Neural progenitor cell (in vitro differentiated cells): ENCODE data around the gene VCL. TPM values are rescaled to one million over a fixed set of nuclear protein-coding genes. Genes with fewer than 3 reads are reported as not detected.

Experiments
- DNase-seq: peaks from one replicate; pipeline ENCODE4 v3.0.0-alpha.2; 2016; ENCODE audit warnings: low spot score
- H2AFZ ChIP-seq: fragments of 200-600 bp; sonication (generic); replicated peaks from 2 replicates; pipeline ENCODE4 v1.6.1; 2016; ENCODE audit warnings: antibody characterized with exemption
- H3F3A ChIP-seq: fragments of 200-600 bp; sonication (generic); 2 replicates; pipeline ENCODE4 v1.6.1; 2016; ENCODE audit warnings: antibody characterized with exemption, low read depth
- H3K27ac ChIP-seq: fragments of 200-600 bp; sonication (generic); 2 replicates; pipeline ENCODE4 v1.5.1; 2016; ENCODE audit warnings: mild to moderate bottlenecking
- H3K27me3 ChIP-seq: fragments of 200-600 bp; sonication (generic); 2 replicates; pipeline ENCODE4 v1.6.1; 2016; ENCODE audit warnings: mild to moderate bottlenecking, moderate library complexity
- H3K36me3 ChIP-seq: fragments of 200-600 bp; sonication (generic); 2 replicates; pipeline ENCODE4 v1.5.1; 2016
- H3K4me1 ChIP-seq: fragments of 200-600 bp; sonication (generic); 2 replicates; pipeline ENCODE4 v1.6.1; 2016; ENCODE audit warnings: mixed run types
- H3K4me2 ChIP-seq: fragments of 200-600 bp; sonication (generic); 2 replicates; pipeline ENCODE4 v1.6.1; 2016
- H3K4me3 ChIP-seq: fragments of 200-600 bp; sonication (generic); 2 replicates; pipeline ENCODE4 v1.5.1; 2016
- H3K79me2 ChIP-seq: fragments of 200-600 bp; sonication (generic); 2 replicates; pipeline ENCODE4 v1.6.1; 2016; ENCODE audit warnings: low read depth
- H3K9ac ChIP-seq: fragments of 200-600 bp; sonication (generic); 2 replicates; pipeline ENCODE4 v1.6.1; 2016
- H3K9me3 ChIP-seq: fragments of 200-600 bp; sonication (generic); 2 replicates; pipeline ENCODE4 v1.5.1; 2016; ENCODE audit warnings: low read depth
- H4K20me1 ChIP-seq: fragments of 200-600 bp; sonication (generic); 2 replicates; pipeline ENCODE4 v1.6.1; 2016; ENCODE audit warnings: low read depth
- H3K27ac Mint-ChIP-seq: 3 replicates; pipeline ENCODE4 v1.8.0; 2021; ENCODE audit warnings: mixed read lengths
- H3K27me3 Mint-ChIP-seq: 2 replicates; pipeline ENCODE4 v1.8.0; 2022; ENCODE audit warnings: low read depth, mild to moderate bottlenecking, inconsistent platforms, moderate library complexity, mixed read lengths; ENCODE audit not compliant: insufficient read depth
- H3K36me3 Mint-ChIP-seq: 3 replicates; pipeline ENCODE4 v1.8.0; 2021; ENCODE audit warnings: mixed read lengths
- H3K4me1 Mint-ChIP-seq: 3 replicates; pipeline ENCODE4 v1.8.0; 2021; ENCODE audit warnings: mixed read lengths
- H3K4me3 Mint-ChIP-seq: 3 replicates; pipeline ENCODE4 v1.8.0; 2021; ENCODE audit warnings: mild to moderate bottlenecking, moderate library complexity, mixed read lengths
- H3K9me3 Mint-ChIP-seq: 3 replicates; pipeline ENCODE4 v1.8.0; 2020; ENCODE audit warnings: mixed read lengths
- EZH2 ChIP-seq: fragments of 200-600 bp; sonication (generic); IDR thresholded peaks from 2 replicates; pipeline ENCODE4 v1.6.1; 2017; ENCODE audit warnings: antibody characterized with exemption, mild to moderate bottlenecking, moderate library complexity
- EZH2phosphoT487 ChIP-seq: fragments of 200-600 bp; sonication (generic); IDR thresholded peaks from 2 replicates; pipeline ENCODE4 v1.6.1; 2017; ENCODE audit warnings: antibody characterized with exemption
- total RNA-seq: library from RNA; depleted of rRNA; stranded (reverse); fragments of >200 nt; gene quantifications from 2 replicates; pipeline ENCODE4 v1.2.3, GENCODE V29; 2015; ENCODE audit warnings: low replicate concordance
- TF ChIP-seq, protein P1 (sequence below): fragments of 200-600 bp; sonication (generic); IDR thresholded peaks from 2 replicates; pipeline ENCODE4 v1.5.1; 2017; ENCODE audit warnings: antibody characterized with exemption, mild to moderate bottlenecking

VCL gene
- total RNA-seq, 1 donor from 2014 or later: 96.9 TPM

DNA sequence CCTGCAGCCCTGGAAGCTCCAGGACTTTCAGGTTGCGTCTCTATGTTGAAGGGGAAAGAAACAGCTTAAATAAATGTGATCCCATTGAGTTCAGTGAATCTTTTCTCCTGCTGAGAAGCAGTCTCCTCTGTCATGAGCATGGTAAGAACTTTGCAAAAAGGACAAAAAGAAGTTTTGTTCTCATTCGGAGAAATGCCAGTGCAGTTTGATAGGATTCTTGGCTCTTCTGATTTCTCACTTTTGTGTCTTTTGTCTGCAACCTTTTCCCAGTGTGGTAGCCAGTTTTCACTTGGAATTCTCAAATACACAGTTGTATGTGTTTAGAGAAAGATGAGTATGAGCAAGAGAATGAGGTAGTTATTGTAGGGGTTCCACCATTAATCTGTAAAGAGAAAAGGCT lies 88.4 kb downstream of the VCL start:
- Mint-ChIP-seq H3K27ac (no peak overlapping the region), H3K4me1 (peaks cover under 1% of the 10 kb centered on the region), H3K36me3 (peaks cover 24% of the 10 kb centered on the region), H3K4me3 (no peak overlapping the region), H3K9me3 (no peaks in the 10 kb centered on the region), H3K27me3 (no peaks in the 10 kb centered on the region)
- peaks cover 6% of the 10 kb centered on the region for H3K36me3 ChIP-seq
- no peaks in the 10 kb centered on the region for H3K79me2 ChIP-seq
- no peak for DNase-seq
- H2AFZ ChIP-seq: no peak overlapping the region
- H3K9ac ChIP-seq: no peak overlapping the region
- peak overlapping the region; percentile 43 for H3K27ac ChIP-seq
- no peaks in the 10 kb centered on the region for H3K9me3 ChIP-seq
- no peaks in the 10 kb centered on the region for H3K27me3 ChIP-seq
- no peaks in the 10 kb centered on the region for H3K4me1 ChIP-seq
- TF ChIP-seq EZH2 (no peak), EZH2phosphoT487 (no peak)
- TF ChIP-seq, protein P1, sequence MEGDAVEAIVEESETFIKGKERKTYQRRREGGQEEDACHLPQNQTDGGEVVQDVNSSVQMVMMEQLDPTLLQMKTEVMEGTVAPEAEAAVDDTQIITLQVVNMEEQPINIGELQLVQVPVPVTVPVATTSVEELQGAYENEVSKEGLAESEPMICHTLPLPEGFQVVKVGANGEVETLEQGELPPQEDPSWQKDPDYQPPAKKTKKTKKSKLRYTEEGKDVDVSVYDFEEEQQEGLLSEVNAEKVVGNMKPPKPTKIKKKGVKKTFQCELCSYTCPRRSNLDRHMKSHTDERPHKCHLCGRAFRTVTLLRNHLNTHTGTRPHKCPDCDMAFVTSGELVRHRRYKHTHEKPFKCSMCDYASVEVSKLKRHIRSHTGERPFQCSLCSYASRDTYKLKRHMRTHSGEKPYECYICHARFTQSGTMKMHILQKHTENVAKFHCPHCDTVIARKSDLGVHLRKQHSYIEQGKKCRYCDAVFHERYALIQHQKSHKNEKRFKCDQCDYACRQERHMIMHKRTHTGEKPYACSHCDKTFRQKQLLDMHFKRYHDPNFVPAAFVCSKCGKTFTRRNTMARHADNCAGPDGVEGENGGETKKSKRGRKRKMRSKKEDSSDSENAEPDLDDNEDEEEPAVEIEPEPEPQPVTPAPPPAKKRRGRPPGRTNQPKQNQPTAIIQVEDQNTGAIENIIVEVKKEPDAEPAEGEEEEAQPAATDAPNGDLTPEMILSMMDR: no peak
- H4K20me1 ChIP-seq: no peaks in the 10 kb centered on the region
- no peak overlapping the region for H3K4me2 ChIP-seq
- H3K4me3 ChIP-seq: no peak overlapping the region
- peaks cover 13% of the 10 kb centered on the region for H3F3A ChIP-seq

- H3K9me3 Mint-ChIP-seq: no peaks in the 10 kb centered on the region
- peak overlapping the region; percentile 35 for H3K27ac Mint-ChIP-seq
- H3K4me3 Mint-ChIP-seq: no peak overlapping the region
- no peaks in the 10 kb centered on the region for H3K4me1 Mint-ChIP-seq
- TF ChIP-seq EZH2phosphoT487 (no peak), EZH2 (no peak)
- TF ChIP-seq, protein P1: no peak
- H3K9ac ChIP-seq: no peak overlapping the region
- H3K9me3 ChIP-seq: no peaks in the 10 kb centered on the region
- H3K27ac ChIP-seq: no peak overlapping the region
- H3K27me3 ChIP-seq: no peaks in the 10 kb centered on the region
- no peaks in the 10 kb centered on the region for H3K27me3 Mint-ChIP-seq
- H3K36me3 Mint-ChIP-seq: peaks cover 21% of the 10 kb centered on the region
- peaks cover 11% of the 10 kb centered on the region for H3K36me3 ChIP-seq
- no peak overlapping the region for H3K4me2 ChIP-seq
- no peaks in the 10 kb centered on the region for H3K4me1 ChIP-seq
- DNase-seq: no peak
- no peak overlapping the region for H2AFZ ChIP-seq
- no peak overlapping the region for H3K4me3 ChIP-seq
- no peaks in the 10 kb centered on the region for H3K79me2 ChIP-seq
- H4K20me1 ChIP-seq: no peaks in the 10 kb centered on the region
- peaks cover 13% of the 10 kb centered on the region for H3F3A ChIP-seq
These were observed 90.8 kb downstream of the VCL start for GRCh38 chr10:74088722-74089121.

GRCh38 chr10:74092372-74092771 lies 94.5 kb downstream of the VCL start:
- Mint-ChIP-seq H3K4me3 (no peak overlapping the region), H3K9me3 (no peaks in the 10 kb centered on the region), H3K36me3 (peaks cover 30% of the 10 kb centered on the region), H3K27me3 (peaks cover 2% of the 10 kb centered on the region), H3K4me1 (no peaks in the 10 kb centered on the region), H3K27ac (no peak overlapping the region)
- H3K9ac ChIP-seq: no peak overlapping the region
- no peaks in the 10 kb centered on the region for H4K20me1 ChIP-seq
- H3K27ac ChIP-seq: no peak overlapping the region
- DNase-seq: no peak
- no peaks in the 10 kb centered on the region for H3K27me3 ChIP-seq
- H3K4me2 ChIP-seq: no peak overlapping the region
- no peaks in the 10 kb centered on the region for H3F3A ChIP-seq
- no peak for TF ChIP-seq EZH2phosphoT487
- TF ChIP-seq, protein P1: no peak
- no peak for TF ChIP-seq EZH2
- H2AFZ ChIP-seq: no peak overlapping the region
- no peaks in the 10 kb centered on the region for H3K79me2 ChIP-seq
- no peaks in the 10 kb centered on the region for H3K4me1 ChIP-seq
- H3K36me3 ChIP-seq: peaks cover 21% of the 10 kb centered on the region
- H3K9me3 ChIP-seq: no peaks in the 10 kb centered on the region
- H3K4me3 ChIP-seq: no peak overlapping the region
